Chondrocyte (in vitro differentiated cells): ENCODE measurements around the gene ZIC4. TPM values are rescaled to one million over a fixed set of nuclear protein-coding genes. Genes with fewer than 3 reads are reported as not detected.

Experiments
- DNase-seq: peaks from one replicate; pipeline ENCODE4 v3.0.0; 2021; ENCODE audit warnings: mixed read lengths, low spot score
- H3K27ac Mint-ChIP-seq: one replicate; pipeline ENCODE4 v1.8.0; 2021; ENCODE audit warnings: mild to moderate bottlenecking, moderate library complexity, mixed read lengths; ENCODE audit not compliant: unreplicated experiment
- H3K27me3 Mint-ChIP-seq: 2 replicates; pipeline ENCODE4 v1.8.0; 2021; ENCODE audit warnings: low read depth, mixed read lengths
- H3K36me3 Mint-ChIP-seq: 2 replicates; pipeline ENCODE4 v1.8.0; 2021; ENCODE audit warnings: low read depth, mixed read lengths
- H3K4me1 Mint-ChIP-seq: 2 replicates; pipeline ENCODE4 v1.8.0; 2021; ENCODE audit warnings: low read depth, mild to moderate bottlenecking, mixed read lengths
- H3K4me3 Mint-ChIP-seq: one replicate; pipeline ENCODE4 v1.8.0; 2021; ENCODE audit warnings: mild to moderate bottlenecking, moderate library complexity, mixed read lengths; ENCODE audit not compliant: unreplicated experiment
- H3K9me3 Mint-ChIP-seq: 2 replicates; pipeline ENCODE4 v1.8.0; 2021; ENCODE audit warnings: low read depth, mixed read lengths
- CTCF ChIP-seq: fragments of 200-600 bp; sonication (generic); IDR thresholded peaks from 2 replicates; pipeline ENCODE4 v1.5.0; 2021; ENCODE audit warnings: antibody characterized with exemption, mild to moderate bottlenecking, moderate library complexity
- total RNA-seq: library from RNA; stranded (reverse); gene quantifications from 3 replicates; pipeline ENCODE4 v1.2.1, GENCODE V29; 2021

Gene ZIC4
- total RNA-seq, 1 donor from 2014 or later, result 1.7 TPM

GRCh38 chr3:147409143-147410115 lies 3.1 kb upstream of the ZIC4 start, which contains the start of gene ZIC1:
ZIC1 (plus strand) TSS chr3:147409365; CDS start chr3:147410113, 748 bp downstream.
- Mint-ChIP-seq H3K36me3 (peaks cover 8% of the 10 kb centered on the region), H3K4me3 (peak within 1 kb of the TSS; percentile 72), H3K27ac (peak within 1 kb of the TSS; percentile 68), H3K27me3 (peaks cover 66% of the 10 kb centered on the region), H3K4me1 (peaks cover 50% of the 10 kb centered on the region), H3K9me3 (no peaks in the 10 kb centered on the region)
- TF ChIP-seq CTCF, result no peak
- peak; percentile 93 for DNase-seq

- no peaks in the 10 kb centered on the region for H3K9me3 Mint-ChIP-seq
- peaks cover 68% of the 10 kb centered on the region for H3K27me3 Mint-ChIP-seq
- peaks cover 5% of the 10 kb centered on the region for H3K36me3 Mint-ChIP-seq
- no peak for DNase-seq
- peak overlapping the region; percentile 72 for H3K4me3 Mint-ChIP-seq
- peak overlapping the region; percentile 68 for H3K27ac Mint-ChIP-seq
- peaks cover 51% of the 10 kb centered on the region for H3K4me1 Mint-ChIP-seq
- TF ChIP-seq CTCF, result no peak
Measured at GRCh38 chr3:147408188-147409100, 2.1 kb upstream of the ZIC4 start.

GRCh38 chr3:147407498-147408187 lies 1.3 kb upstream of the ZIC4 start:
- Mint-ChIP-seq H3K27me3 (peaks cover 64% of the 10 kb centered on the region), H3K36me3 (peaks cover 2% of the 10 kb centered on the region), H3K27ac (peak overlapping the region; percentile 68), H3K4me1 (peaks cover 49% of the 10 kb centered on the region), H3K9me3 (no peaks in the 10 kb centered on the region), H3K4me3 (peak overlapping the region; percentile 72)
- no peak for TF ChIP-seq CTCF
- DNase-seq, result no peak

GRCh38 chr3:147407114-147407497 lies 763 bp upstream of the ZIC4 start:
- Mint-ChIP-seq H3K36me3 (no peaks in the 10 kb centered on the region), H3K9me3 (no peaks in the 10 kb centered on the region), H3K27me3 (peaks cover 65% of the 10 kb centered on the region), H3K4me3 (peak overlapping the region; percentile 72), H3K4me1 (peaks cover 49% of the 10 kb centered on the region), H3K27ac (peak overlapping the region; percentile 68)
- TF ChIP-seq CTCF, result no peak
- no peak for DNase-seq
